GM12878 (cell line): ENCODE results near the gene HEBP1.

Experiments used
- BACH1 ChIP-seq: fragments of 450-650 bp; IDR thresholded peaks from 2 replicates; pipeline ENCODE4 v1.6.1; 2017; ENCODE audit warnings: mild to moderate bottlenecking, borderline replicate concordance
- FOXK2 ChIP-seq: fragments of 450-650 bp; IDR thresholded peaks from 2 replicates; pipeline ENCODE4 v1.6.1; 2017; ENCODE audit warnings: mild to moderate bottlenecking, moderate library complexity
- FOXM1 ChIP-seq: IDR thresholded peaks from 2 replicates; pipeline ENCODE4 v1.6.1; 2012; ENCODE audit warnings: low read depth, mild to moderate bottlenecking, inconsistent platforms, low read length, moderate library complexity

DNA sequence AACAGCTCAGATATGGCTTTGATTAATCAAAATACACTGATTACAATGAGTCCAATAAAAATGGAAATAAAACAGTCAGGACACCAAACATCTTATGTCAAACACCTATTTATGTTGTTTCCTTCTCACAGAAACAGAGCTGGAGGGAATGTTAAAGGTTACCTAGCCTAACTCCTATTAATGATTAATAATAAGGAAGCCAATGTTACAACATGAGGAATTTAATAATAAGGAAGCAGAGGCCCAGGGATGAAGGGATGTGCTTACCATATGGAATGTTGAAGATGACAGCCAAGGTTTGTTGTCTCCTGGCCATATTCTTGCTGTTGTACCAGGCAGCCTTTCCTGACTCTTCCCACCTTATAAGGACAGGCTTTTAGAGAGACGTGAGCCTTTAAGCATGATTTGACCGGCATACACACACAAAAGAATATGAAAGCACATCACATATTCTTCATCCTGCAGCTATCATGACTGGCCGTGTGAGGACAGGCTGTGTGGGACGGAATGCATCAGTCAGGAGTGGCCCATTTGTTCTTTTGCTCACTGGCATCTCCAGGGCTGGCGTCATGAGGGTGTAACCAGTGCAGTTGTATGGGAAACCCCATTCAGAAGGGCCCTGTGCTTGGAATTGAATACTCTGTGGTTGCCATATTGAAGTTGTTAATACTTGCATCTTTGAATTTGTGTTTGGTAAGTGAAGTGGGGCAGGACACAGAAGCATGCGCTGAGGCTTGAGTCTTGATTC, 45.0 kb downstream of the HEBP1 start:
- TF ChIP-seq FOXM1 (no peak), FOXK2 (no peak), BACH1 (no peak)
